Neural crest cell (in vitro differentiated cells): ENCODE data around the gene NOTUM. TPM values are rescaled to one million over a fixed set of nuclear protein-coding genes. Genes with fewer than 3 reads are reported as not detected.

Source experiments
- DNase-seq: peaks from one replicate; pipeline ENCODE4 v3.0.0; 2021; ENCODE audit warnings: low read depth, mixed read lengths, low spot score
- H3K27ac Mint-ChIP-seq: one replicate; pipeline ENCODE4 v1.8.0; 2021; ENCODE audit warnings: mild to moderate bottlenecking, mixed read lengths; ENCODE audit not compliant: unreplicated experiment
- H3K27me3 Mint-ChIP-seq: 2 replicates; pipeline ENCODE4 v1.8.0; 2021; ENCODE audit warnings: low read depth, mild to moderate bottlenecking, mixed read lengths
- H3K36me3 Mint-ChIP-seq: 2 replicates; pipeline ENCODE4 v1.8.0; 2021; ENCODE audit warnings: low read depth, mild to moderate bottlenecking, mixed read lengths
- H3K4me1 Mint-ChIP-seq: 2 replicates; pipeline ENCODE4 v1.8.0; 2021; ENCODE audit warnings: mixed read lengths
- H3K4me3 Mint-ChIP-seq: one replicate; pipeline ENCODE4 v1.8.0; 2021; ENCODE audit warnings: mild to moderate bottlenecking, mixed read lengths
- H3K9me3 Mint-ChIP-seq: 2 replicates; pipeline ENCODE4 v1.8.0; 2021; ENCODE audit warnings: mixed read lengths
- CTCF ChIP-seq: fragments of 200-600 bp; sonication (generic); conservative IDR thresholded peaks from 2 replicates; pipeline ENCODE4 v1.5.0; 2021; ENCODE audit warnings: antibody characterized with exemption, mild to moderate bottlenecking
- total RNA-seq: library from RNA; stranded (reverse); gene quantifications from 2 replicates; pipeline ENCODE4 v1.2.1, GENCODE V29; 2021

The NOTUM gene
- total RNA-seq, 1 donor from 2014 or later: 6.3 TPM

- no peaks in the 10 kb centered on the region for H3K9me3 Mint-ChIP-seq
- no peak for DNase-seq
- peaks cover 12% of the 10 kb centered on the region for H3K4me1 Mint-ChIP-seq
- peaks cover 7% of the 10 kb centered on the region for H3K27me3 Mint-ChIP-seq
- peak overlapping the region; percentile 77 for H3K4me3 Mint-ChIP-seq
- H3K36me3 Mint-ChIP-seq: no peaks in the 10 kb centered on the region
- no peak overlapping the region for H3K27ac Mint-ChIP-seq
- TF ChIP-seq CTCF: no peak
These were observed 28.5 kb downstream of the NOTUM start for GRCh38 chr17:81932333-81932983.

GRCh38 chr17:81931557-81932332, 29.2 kb downstream of the NOTUM start:
- DNase-seq: no peak
- no peak for TF ChIP-seq CTCF
- peaks cover 11% of the 10 kb centered on the region for H3K4me1 Mint-ChIP-seq
- H3K27me3 Mint-ChIP-seq: peaks cover 7% of the 10 kb centered on the region
- H3K9me3 Mint-ChIP-seq: no peaks in the 10 kb centered on the region
- no peak overlapping the region for H3K27ac Mint-ChIP-seq
- H3K4me3 Mint-ChIP-seq: peak overlapping the region; percentile 77
- H3K36me3 Mint-ChIP-seq: no peaks in the 10 kb centered on the region

GRCh38 chr17:81931189-81931556, 29.8 kb downstream of the NOTUM start:
- TF ChIP-seq CTCF: no peak
- no peaks in the 10 kb centered on the region for H3K36me3 Mint-ChIP-seq
- H3K4me3 Mint-ChIP-seq: peak overlapping the region; percentile 77
- H3K27me3 Mint-ChIP-seq: peaks cover 10% of the 10 kb centered on the region
- no peaks in the 10 kb centered on the region for H3K9me3 Mint-ChIP-seq
- H3K4me1 Mint-ChIP-seq: peaks cover 11% of the 10 kb centered on the region
- no peak overlapping the region for H3K27ac Mint-ChIP-seq
- no peak for DNase-seq

- no peak for DNase-seq
- Mint-ChIP-seq H3K4me3 (peak overlapping the region; percentile 77), H3K27ac (no peak overlapping the region), H3K9me3 (no peaks in the 10 kb centered on the region), H3K36me3 (no peaks in the 10 kb centered on the region), H3K27me3 (peaks cover 10% of the 10 kb centered on the region), H3K4me1 (peaks cover 10% of the 10 kb centered on the region)
- TF ChIP-seq CTCF: no peak
These were observed 30.6 kb downstream of the NOTUM start for GRCh38 chr17:81930142-81931125.
